Stimulated activated CD4-positive, alpha-beta T cell treated with anti-CD3 and anti-CD28 coated beads, Interleukin-12 subunit alpha, Interleukin-12 subunit beta, amount 100 ng/mL, for 24 hours (primary cell): ENCODE results near the gene CSF2.
A peak's percentile ranks its signal among the peaks of the same experiment; 100 is the strongest.

Experiments
- DNase-seq, 2 experiments: peaks; one replicate each; pipeline ENCODE4 v3.0.0-alpha.2; 2020; ENCODE audit warnings: low read depth in 2 of 2

The CSF2 gene

DNA sequence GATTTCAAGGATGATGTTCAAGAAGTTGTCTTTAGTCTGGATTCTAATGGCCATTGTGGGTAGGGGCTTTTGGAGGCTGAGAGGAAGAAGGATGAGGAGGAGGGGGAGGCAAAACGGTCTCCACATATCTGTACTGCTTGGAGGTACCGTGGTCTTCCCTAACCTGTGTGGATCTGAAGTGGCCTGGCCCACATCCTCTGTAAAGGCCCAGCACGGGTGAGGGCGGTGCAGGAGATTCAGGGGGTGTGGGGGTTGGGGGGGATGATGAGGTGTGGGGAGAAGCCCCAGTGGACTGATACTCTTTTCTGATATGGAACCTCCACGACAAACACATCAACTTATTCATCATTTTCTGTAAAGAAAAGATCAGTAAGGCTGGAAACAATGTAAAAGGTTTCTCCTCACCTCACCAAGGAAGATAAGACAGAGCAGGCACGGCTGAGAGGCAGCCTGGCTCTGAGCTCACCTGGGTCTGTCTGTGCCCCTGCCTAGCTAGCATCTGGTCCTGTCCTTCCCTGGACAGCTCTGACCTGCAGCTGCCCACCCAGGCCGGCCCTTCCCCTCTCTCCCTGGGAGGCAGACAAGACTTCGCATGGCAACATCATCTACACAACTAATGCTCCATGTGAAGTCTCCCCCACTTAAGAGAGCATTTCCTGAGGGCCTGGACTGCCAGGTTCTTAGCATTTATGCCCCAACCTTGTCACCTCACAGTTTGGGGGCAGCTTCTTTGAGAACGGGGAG lies 18.7 kb upstream of the CSF2 start:
- no peak for DNase-seq

DNA sequence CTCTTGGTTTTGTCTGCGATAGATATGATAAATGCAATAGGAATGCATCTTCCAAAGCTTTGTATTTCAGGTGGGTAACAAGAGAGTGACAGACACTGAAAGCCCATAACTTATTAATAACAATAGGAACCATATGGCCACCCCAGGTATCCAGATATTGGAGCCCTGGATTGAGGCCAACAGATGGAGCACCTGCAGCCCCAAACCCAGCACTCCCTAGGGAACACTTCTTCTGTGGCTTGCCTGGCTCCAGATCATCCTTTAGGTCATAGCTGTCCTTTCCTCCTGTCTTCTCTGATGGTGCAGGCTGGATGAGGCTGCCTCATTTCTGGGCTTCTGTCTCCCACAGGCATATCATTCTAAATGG lies 18.2 kb upstream of the CSF2 start:
- DNase-seq: no peak

DNA sequence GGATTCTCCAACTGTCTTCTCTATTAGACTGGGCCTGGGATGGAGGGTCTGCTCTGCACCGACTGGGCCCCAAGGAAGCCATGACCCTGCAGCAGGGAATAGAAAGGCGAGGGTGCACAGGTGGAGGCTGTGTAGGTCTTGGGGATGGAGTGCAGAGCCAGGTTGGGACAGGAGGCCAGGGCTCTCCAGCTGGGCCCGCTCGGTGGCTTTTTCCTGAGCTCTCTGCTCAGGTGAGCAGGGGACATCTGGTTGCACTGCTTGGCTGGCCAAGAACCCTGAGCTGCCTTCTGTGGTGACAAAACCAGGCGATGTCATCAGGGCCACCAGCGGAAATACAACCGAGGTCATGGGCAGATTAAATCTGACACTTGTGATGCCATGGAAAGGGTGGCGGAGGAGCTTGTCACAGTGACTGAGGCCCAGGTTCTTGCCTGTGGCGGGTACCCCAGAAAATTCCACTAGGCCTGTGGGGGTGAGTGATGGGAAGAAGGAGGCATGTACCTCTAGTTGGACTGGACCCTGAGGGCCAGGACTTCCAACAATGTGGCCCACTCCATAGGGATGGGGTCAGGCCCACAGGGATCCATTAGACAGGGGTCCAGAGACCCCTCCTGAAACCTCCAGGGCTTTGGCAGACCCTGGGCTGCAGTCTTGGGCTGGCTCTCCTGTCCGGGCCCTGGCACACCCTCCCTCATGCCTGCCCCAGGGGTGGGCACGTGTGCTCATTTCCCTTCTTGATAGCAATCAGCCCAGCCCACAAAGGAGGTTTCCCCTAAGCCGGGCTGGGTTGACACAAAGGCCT lies 17.6 kb upstream of the CSF2 start:
- no peak for DNase-seq

DNA sequence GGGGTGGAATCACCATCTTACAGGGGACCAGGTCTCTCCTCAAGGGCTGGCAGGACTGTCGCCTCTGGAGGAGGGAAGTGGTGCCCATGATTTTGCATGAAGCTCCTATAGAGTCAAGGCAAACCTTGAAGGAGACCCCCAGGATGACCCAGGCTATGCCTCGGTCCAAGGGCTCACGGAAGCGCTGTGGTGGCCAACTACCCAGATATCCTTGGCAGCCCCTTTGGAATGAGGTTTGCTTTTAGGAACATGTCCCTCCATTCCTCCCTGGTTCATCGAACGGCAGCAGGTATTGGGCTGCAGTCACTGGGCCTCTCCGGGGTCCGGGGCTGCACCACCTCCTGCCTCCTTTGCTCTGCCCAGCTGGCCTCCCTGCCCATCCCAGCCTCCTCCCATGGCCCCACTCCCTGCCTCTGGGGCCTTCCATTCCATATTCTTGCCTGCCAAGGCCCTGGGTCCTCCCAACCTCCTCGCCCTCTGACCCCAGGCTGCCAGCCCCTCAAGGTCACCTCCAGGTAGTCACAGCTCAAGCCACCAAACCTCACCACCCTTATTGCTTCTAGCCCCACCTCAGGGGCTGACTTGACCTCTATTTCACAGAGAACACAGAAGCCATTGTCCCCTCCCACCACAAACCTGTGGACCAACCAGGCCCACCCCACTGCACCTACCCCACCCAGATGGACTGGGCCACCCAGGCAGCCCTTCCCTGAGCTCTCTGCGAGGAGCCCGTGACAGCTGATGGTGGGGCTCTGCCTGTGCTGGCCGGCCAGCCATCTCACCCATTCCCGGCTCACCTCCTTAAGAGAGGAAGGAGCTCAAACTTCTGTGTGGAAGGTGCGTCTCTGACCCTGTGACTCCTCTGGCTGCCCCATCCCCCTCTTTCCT lies 16.7 kb upstream of the CSF2 start:
- no peak for DNase-seq

DNA sequence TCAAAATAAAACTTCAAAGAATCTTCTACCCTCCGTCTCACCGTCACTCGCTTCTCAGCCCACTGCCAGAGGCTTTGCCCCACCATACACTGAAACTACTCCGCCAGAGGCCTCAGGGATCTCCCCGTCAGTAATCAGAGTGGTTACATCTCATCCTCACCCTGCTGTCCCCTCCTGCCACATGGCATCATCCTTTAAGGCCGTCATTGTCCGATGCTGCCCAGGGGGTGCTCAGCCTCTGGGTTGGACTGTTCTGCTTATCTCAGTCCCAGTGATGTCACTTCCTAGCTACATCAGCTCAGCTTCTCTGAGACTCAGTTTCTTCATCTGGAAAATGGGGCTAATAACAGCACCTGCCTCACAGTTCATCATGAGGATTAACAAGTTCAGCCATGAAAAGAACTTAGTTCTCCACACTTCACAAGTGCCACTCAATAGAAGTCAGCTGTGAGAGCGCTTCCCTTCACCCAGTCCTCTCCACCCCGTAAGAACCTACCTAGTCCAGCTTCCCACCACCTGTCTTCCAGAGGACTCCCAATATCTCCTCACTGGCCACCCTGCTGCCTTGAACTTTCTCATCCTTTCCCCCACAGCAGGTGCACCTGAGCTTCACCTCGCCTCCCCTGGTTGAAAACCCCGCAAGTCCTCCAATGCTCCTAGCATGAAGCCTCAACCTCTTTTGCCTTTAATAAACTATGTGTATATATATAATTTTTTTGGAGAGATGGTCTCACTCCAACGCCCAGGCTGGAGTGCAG lies 15.9 kb upstream of the CSF2 start:
- no peak for DNase-seq

DNA sequence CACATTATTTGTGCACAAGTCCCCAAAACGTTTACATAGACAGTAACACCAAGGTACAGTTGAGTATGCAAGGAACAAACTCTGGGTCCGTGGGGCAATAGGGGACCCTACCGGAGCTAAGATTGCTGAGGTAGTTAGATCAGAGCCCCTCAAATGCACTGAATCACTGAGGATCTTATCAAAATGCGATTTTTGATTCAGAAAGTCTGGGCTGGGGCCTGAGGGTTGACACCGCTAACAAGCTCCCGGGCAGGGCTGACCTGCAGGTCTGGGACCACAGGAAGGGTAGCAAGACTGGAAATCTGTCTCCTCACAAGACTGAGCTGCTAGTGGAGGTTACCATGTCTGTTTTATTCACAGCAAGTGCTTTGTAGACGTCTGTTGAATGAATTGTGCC lies 14.9 kb upstream of the CSF2 start:
- no peak for DNase-seq

DNA sequence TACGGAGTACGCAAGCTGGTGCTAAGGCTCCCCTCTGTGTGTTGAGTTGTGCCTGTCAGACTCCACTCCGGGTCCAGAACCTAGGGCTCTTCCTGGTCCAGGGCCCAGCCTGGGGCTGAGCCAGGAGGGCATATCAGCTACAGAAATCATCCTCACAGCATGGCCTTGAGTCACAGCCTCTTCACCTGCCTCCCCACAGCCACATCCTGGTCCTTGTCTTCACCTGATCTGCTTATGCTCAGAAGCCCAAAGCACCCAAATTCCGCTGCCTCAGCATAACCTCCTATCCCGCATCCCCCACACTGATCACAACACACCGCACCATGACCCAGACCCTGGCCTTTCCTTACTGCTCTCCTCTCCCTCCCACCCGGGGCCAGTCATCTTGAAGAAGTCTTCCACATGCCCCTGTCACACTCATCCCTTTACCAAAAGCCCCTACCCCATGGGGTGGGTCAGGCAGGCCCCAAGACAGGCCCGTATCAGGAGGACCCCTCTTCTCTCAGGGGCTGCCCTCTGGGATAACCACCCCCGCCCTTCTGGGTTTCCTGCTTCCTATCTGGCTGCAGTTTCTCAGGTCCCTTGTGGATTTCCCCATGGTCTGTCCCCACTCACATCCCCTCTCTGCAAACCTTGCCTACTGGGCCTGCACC lies 14.4 kb upstream of the CSF2 start:
- no peak for DNase-seq

DNA sequence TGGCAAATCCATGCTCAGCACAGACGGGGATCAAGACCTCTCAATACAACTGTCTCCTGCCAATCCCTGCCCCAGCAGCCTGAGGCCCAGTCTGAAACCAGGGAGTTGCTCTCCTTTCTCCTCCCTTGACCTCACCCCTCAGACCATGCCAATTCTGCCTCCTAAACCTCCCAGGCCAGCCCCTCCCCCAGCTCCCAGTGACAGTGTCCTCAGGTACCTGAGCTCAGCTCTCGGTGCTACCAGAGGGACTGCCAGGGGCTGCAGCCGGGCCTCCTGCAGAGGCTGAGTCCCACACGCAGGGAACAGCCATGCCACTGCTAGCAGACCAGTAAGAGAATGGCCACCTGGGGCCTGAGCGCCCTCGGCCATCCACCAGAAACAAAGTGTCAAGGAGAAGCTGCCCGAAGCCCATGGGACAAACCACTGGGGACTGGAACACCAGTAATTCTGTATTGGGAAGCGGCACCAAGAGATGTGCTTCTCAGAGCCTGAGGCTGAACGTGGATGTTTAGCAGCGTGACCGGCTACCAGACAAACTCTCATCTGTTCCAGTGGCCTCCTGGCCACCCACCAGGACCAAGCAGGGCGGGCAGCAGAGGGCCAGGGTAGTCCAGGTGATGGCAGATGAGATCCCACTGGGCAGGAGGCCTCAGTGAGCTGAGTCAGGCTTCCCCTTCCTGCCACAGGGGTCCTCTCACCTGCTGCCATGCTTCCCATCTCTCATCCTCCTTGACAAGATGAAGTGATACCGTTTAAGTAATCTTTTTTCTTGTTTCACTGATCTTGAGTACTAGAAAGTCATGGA lies 13.7 kb upstream of the CSF2 start:
- DNase-seq: no peak

DNA sequence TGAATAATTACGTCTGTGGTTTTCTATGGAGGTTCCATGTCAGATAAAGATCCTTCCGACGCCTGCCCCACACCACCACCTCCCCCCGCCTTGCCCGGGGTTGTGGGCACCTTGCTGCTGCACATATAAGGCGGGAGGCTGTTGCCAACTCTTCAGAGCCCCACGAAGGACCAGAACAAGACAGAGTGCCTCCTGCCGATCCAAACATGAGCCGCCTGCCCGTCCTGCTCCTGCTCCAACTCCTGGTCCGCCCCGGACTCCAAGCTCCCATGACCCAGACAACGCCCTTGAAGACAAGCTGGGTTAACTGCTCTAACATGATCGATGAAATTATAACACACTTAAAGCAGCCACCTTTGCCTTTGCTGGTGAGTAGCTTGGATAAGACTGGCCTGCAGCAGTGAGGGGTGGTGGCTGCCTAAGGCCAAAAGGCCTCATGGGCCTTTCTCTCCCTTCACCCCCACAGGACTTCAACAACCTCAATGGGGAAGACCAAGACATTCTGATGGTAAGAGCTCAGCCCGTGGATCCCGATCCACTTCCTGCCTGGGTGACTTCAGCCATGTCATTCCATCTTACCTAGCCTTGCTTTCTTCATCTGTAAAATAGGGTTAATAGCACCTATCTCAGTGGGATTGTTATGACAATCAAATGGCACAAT lies 13.0 kb upstream of the CSF2 start, which contains the start of gene IL3:
TSS of gene IL3 (plus strand) at position 155 of the 661 bp plus-strand sequence. CDS start at position 207, 52 bp downstream.
- DNase-seq: no peak

DNA sequence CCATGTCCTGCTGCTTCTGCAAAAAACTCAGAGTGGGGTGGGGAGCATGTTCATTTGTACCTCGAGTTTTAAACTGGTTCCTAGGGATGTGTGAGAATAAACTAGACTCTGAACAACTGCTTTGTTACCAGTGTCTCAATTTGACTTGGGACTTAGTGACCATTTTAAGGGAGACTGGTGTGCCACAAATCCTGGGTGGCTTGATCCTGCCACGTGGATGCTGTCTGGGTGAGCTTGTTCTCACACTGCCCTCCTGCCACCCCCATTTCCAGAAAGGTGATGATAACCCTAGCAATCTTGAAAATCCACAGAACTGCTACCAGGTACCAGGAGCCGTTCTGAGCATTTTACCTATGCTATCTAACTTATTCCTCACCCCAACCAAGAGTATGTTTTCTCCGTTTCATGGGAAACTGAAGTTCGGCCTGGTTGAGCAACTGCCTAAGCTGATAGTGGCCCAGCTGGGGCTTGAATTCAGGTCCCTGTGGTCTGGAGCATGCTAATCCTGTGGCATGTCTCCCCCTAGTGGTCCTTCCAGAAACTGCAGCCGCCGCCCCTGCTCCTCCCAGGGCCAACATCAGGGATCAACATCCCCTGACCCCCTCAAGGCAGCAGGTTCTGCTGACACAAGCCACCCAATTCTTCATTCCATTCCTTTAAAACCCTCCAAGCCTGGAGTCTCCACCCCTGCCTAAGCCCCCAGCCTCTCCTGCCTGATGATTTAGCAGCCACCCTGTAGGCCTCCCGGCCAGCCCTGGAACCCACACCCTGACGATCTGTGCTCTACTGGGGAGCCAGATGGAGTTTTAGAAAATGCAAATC lies 10.3 kb upstream of the CSF2 start:
- DNase-seq: peak; percentile 63 to 88

DNA sequence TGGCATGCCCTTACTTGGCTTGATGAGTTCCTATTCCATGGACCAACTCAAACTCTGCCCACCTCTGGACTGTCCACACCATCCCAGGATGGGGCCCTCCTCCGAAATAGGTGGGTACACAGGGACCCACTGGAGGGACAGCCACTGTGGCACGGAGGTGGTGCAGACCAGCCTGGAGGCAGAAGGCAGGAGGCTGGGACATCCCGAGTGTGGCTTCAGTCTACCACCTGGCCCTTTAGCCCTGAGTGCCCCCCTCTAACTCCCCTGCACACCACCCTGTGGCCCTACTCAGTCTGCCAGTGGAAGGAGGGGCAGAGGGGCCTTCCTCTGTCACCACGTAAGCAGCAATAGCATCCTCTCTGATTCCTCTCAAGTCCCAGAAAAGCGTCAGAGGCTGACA lies 9.4 kb upstream of the CSF2 start:
- no peak for DNase-seq

DNA sequence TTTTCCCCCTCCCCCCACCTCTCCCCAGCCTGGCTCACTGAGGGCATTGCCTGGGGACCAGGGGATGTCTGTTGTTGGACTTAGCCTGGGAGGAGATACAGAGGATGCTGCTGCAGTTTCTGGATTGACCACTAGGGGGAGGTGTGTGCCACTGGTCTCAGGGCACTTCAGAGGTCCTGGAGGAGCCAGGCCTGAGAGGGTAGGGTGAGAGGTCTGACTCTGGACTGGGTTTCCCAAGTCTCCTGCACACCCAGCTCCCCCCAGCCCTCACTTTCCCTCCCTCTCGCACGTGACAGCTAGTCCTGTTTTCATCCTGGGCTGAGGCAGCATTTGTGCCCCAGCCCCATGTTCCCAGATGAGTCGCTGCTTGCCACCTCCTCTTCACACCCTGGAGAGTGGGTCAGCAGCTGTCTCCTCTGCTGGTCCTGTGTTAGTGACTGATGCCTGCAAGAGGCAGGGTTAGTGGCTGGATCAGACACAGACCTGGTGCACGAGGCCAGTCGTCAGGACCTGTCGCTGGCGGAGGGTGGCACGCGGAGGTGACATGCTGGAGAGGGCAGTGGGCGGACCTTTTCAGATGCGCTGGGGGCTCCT lies 8.8 kb upstream of the CSF2 start:
- peak; percentile 60 to 90 for DNase-seq

DNA sequence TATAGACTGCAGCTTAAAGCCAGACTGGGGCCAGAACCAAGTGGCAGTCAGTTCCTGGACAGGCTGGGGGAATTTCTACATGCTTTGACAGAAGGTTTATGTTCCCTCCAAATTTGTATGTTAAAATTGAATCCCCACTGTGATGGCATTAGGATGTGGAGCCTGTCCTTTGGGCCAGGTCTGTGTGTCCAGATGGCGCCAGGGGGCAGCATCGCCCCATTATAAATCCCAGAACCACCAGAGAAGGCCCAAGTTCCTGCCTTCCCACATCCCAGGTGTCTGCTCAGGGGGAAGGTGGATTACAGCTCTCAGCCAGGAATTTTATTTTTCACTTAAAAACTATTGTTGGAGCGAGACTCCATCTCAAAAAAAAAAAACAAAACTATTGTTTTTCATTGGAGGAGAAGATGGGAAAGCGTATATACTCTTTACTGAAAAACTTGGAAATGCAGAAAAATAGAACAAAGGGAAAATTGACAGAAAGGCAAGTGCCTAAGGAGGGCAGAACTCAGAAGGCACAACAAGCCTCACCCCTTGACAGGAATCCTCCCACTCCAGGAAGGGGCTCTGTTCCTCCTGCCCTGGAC lies 8.1 kb upstream of the CSF2 start:
- peak in 1 of 2 experiments; percentile 59 for DNase-seq

DNA sequence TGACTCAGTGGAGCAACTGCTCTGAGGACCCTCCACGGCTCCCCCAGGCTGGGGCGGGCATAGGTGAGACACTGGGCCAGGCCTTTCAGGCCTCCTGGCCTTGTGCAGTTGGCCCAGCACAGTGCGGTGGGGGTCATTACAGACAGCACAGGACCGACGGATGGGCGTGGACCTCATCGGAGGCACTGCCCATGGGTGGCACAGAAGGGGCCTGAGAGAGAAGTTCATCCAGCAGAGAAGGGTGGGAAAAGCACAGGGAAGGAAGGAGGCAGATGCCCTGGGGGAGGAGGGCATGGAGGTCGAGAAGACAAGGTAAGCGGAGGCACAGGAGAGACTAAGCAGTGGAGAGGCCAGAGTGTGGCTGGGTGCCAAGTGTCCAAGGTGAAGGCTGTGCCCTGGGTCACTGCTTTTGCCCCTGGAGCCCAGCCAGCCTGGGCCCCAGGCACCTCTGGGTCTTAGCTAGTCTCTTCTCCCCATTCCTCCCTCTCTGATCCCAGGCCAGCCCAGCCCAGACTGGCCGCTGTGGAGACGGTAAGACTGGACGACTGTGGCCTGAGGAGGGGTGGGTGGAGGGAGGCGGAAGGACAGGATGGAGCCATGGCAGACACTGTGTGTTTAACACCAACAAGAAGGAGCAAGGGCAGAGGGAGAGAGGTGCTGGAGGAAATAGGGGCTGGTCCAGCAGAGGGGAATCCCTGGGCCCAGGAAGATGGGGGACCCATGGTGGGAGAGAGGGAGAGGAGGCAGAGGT lies 7.5 kb upstream of the CSF2 start:
- no peak for DNase-seq

DNA sequence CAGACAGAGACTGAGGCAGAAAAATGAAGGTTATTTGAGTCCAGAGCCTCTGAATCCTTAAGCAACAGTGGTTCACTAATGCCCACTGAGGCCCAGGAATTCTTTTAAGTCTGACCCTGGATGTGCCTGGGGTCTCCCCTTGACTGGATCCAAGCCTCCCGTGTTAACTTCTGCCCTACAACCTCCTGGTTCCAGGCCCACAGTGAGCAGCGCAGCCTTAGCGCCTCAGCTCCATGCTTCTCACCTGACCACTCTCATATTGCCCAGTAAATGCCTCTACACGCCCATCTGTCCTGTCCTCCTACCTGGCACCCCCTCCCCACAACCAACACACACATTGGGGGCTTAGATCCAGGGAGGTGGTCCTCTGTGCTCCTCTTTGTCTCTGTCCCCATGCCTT lies 6.7 kb upstream of the CSF2 start:
- DNase-seq: no peak

DNA sequence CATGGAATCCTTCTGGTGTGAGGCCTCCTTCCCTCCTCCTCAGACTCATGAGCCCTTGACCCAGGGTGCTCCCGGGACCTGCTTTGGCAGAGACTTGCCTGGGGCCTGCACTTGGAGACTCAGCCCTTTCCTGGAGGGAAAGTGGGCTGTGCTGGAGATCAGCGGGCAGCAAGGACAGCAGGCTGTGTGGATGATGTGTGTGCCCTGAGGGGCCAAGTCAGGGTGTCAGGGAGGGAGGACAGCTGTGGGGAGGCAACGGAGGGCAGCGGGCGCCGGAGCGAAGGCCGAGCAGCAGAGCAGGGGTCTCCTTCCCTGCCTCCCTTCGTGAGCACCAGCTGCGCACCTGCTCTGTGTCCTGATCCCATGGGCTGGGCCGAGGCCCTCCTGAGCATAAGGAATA lies 6.1 kb upstream of the CSF2 start:
- no peak for DNase-seq
